Measurements from ENCODE around the gene PEX1. TPM values are rescaled to one million over a fixed set of nuclear protein-coding genes. Genes with fewer than 3 reads are reported as not detected.

Gene PEX1
- total RNA-seq = 13.0 and 14.5 TPM in 2 replicates

DNA sequence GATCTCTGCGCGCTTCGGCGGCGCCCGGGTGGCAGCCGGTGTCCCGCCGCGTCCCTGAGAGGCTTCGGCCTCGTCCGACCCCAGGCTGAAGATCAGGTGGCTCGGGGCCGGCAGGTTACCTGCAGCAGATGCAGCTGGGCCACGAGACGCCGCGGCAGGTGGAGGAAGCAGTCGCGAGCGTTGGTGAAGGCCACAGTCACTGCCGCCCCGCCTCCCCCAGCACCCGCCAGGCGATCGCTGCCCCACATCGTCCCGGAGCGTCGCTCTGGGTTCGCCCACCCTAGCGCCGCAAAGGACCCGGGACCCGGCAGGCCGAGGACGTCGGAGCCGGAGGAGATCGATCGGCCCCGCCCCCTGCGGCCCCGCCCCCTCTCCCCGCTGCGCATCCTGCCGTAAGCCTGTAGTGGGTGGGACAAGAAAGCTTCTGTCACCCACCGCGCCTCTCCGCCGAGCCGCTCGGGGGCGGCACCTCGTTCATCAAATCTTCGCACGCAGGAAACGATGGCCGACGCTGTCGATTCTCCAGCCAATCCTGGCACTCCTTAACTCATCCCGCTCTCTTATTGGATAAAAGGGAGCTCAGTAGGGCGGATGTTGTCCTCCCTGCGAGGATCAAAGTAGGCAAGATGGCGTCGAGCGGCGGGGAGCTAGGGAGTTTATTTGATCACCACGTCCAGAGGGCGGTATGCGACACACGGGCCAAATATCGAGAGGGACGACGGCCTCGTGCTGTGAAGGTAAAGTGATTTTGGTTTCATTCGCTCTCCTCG is at the start of gene PEX1, which contains the start of gene RBM48:
TSS of gene PEX1 (minus strand) at position 333 of the 770 bp plus-strand sequence. CDS start at position 248, 85 bp downstream.
TSS of gene RBM48 (plus strand) at position 608 of the 770 bp plus-strand sequence. CDS start at position 627, 19 bp downstream.

GRCh38 chr7:92477681-92478080 is 50.6 kb downstream of the PEX1 start, which contains the start of gene ERVW-1:
Gene ERVW-1 (minus strand): TSS chr7:92477946. CDS start chr7:92470381, 7,565 bp downstream.

DNA sequence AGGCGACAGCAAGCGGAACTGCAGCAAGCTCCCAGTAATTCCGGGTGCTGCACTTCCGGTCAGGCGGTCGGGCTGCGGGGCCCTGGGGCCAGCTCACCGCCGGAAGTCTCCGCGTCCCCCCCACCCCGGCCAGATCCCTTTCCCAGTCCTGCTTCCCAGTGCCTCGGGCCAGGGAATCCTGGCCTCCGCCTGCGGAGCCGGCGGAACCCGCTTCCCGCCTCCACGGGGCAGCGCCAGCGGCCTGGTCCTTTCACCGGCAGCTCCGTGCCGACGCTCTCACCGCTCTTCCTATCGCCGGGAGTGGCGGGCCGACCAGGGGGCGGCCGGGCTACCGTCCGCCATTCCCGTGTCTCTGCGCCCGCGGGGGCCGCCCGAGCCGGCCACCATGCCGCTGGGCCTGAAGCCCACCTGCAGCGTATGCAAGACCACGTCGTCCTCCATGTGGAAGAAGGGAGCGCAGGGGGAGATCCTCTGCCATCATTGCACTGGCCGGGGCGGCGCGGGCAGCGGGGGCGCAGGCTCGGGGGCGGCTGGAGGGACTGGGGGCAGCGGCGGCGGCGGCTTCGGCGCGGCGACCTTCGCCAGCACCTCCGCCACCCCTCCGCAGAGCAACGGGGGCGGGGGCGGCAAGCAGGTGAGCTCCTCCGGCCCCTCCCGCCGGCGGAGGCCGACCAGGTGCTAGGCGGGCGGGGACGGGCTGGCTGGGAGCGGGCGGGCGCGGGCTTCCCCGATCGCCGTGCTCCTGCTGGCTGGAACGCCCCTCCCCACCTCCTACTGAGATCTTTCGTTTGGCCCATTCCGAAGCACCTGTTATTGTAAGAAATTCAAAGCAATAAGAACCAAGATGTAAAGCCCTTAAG is 80.7 kb downstream of the PEX1 start, which contains the start of gene GATAD1:
TSS of gene GATAD1 (plus strand) at position 138 of the 860 bp plus-strand sequence. CDS start at position 386, 248 bp downstream.

Other genes with a start within 250 kb of the PEX1 start
- 18.5 and 26.3 TPM in 2 replicates for gene GATAD1, start 81.0 kb downstream of the PEX1 start, total RNA-seq
- not detected in 2 replicates for gene ERVW-1, start 50.6 kb downstream of the PEX1 start, total RNA-seq
- gene RBM48, start 275 bp upstream of the PEX1 start, total RNA-seq = 10.1 and 10.6 TPM in 2 replicates
- 12.5 and 13.0 TPM in 2 replicates for gene FAM133B, start 61.9 kb upstream of the PEX1 start, total RNA-seq

Data from placental epithelial cell (primary cell).